Loucy (cell line): ENCODE measurements around the gene TMEM53.

Source experiments
- H2AFZ ChIP-seq: fragments of 200-600 bp; sonication (generic); 2 replicates; pipeline ENCODE4 v1.6.0; 2016; ENCODE audit warnings: antibody characterized with exemption, mild to moderate bottlenecking, low read length, moderate library complexity
- H3F3A ChIP-seq: fragments of 200-600 bp; 2 replicates; pipeline ENCODE4 v1.6.0; 2016; ENCODE audit warnings: antibody characterized with exemption, low read depth, mild to moderate bottlenecking
- H3K27me3 ChIP-seq: fragments of 200-600 bp; sonication (generic); 2 replicates; pipeline ENCODE4 v1.6.1; 2014; ENCODE audit warnings: low read length, mild to moderate bottlenecking; ENCODE audit not compliant: insufficient read depth, poor library complexity, severe bottlenecking
- H3K36me3 ChIP-seq: fragments of 200-600 bp; sonication (generic); 2 replicates; pipeline ENCODE4 v1.6.1; 2016; ENCODE audit warnings: low read length; ENCODE audit not compliant: insufficient read depth
- H3K4me1 ChIP-seq: fragments of 200-600 bp; sonication (generic); 2 replicates; pipeline ENCODE4 v1.5.1; 2014; ENCODE audit warnings: low read length, mild to moderate bottlenecking; ENCODE audit not compliant: insufficient read depth, poor library complexity, severe bottlenecking
- H3K4me2 ChIP-seq: fragments of 200-600 bp; sonication (generic); 2 replicates; pipeline ENCODE4 v1.6.0; 2014; ENCODE audit warnings: antibody characterized with exemption, low read length, low read depth, mild to moderate bottlenecking; ENCODE audit not compliant: poor library complexity, severe bottlenecking
- H3K4me3 ChIP-seq: fragments of 200-600 bp; sonication (generic); 2 replicates; pipeline ENCODE4 v1.5.1; 2014; ENCODE audit warnings: low read length, mild to moderate bottlenecking, mixed read lengths; ENCODE audit not compliant: poor library complexity, severe bottlenecking
- H3K79me2 ChIP-seq: fragments of 200-600 bp; sonication (generic); 2 replicates; pipeline ENCODE4 v1.6.1; 2014; ENCODE audit warnings: low read length; ENCODE audit not compliant: insufficient read depth
- H3K9ac ChIP-seq: fragments of 200-600 bp; sonication (generic); 2 replicates; pipeline ENCODE4 v1.6.0; 2014; ENCODE audit warnings: mild to moderate bottlenecking, low read depth, low read length, moderate library complexity; ENCODE audit not compliant: poor library complexity, severe bottlenecking
- H3K9me2 ChIP-seq: fragments of 200-600 bp; sonication (generic); replicated peaks from 2 replicates; pipeline ENCODE4 v1.6.1; 2016; ENCODE audit warnings: low read depth, low read length, mixed read lengths
- H3K9me3 ChIP-seq: fragments of 200-600 bp; sonication (generic); 2 replicates; pipeline ENCODE4 v1.6.1; 2014; ENCODE audit warnings: mild to moderate bottlenecking, antibody characterized with exemption, low read length, low read depth; ENCODE audit not compliant: insufficient read depth
- H4K20me1 ChIP-seq: fragments of 200-600 bp; sonication (generic); 2 replicates; pipeline ENCODE4 v1.6.0; 2014; ENCODE audit warnings: antibody characterized with exemption, low read length, mild to moderate bottlenecking; ENCODE audit not compliant: insufficient read depth, poor library complexity, severe bottlenecking
- EZH2phosphoT487 ChIP-seq: fragments of 200-600 bp; IDR thresholded peaks from 2 replicates; pipeline ENCODE4 v1.6.1; 2018; ENCODE audit warnings: antibody characterized with exemption, mild to moderate bottlenecking, moderate library complexity, borderline replicate concordance
- TF ChIP-seq, protein P1 (sequence below): fragments of 200-600 bp; sonication (generic); conservative IDR thresholded peaks from 2 replicates; pipeline ENCODE4 v1.5.1; 2014; ENCODE audit warnings: mild to moderate bottlenecking, antibody characterized with exemption, low read length

The TMEM53 gene

DNA sequence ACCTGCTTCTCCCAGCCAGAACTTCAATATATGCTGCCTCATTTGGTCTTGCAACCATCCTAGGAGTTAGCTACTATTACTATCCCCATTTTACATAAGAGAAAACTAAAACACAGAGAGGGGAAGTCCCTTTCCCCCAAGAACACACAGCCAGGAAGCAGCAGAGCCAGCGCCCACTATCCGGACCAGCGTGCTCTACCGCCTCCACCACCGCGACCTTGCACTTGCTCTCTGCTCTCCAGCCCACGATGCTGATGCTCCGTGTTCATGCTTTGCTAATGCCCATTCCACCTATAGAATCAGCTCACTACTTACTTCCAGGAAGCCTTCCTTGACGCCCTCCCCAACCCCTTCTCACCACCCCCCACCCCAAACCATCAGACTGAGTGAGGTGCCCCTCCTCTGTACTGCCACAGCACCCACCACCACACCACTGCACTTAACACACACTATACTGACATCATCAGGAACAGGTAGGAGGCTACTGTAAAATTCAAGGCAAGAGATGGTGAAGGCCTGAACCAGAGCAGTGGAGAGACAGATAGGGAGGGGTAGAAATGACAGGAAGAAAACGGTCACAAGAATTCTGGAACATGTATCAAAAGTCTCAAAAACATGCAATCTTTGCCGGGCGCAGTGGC is 9.4 kb downstream of the TMEM53 start:
- H3K79me2 ChIP-seq = no peaks in the 10 kb centered on the region
- no peak overlapping the region for H3K4me3 ChIP-seq
- no peak overlapping the region for H3K9ac ChIP-seq
- no peaks in the 10 kb centered on the region; the same call in 1 of the 2 replicates for H3F3A ChIP-seq
- H3K36me3 ChIP-seq = no peaks in the 10 kb centered on the region
- no peak overlapping the region for H3K4me2 ChIP-seq
- TF ChIP-seq, protein P1, sequence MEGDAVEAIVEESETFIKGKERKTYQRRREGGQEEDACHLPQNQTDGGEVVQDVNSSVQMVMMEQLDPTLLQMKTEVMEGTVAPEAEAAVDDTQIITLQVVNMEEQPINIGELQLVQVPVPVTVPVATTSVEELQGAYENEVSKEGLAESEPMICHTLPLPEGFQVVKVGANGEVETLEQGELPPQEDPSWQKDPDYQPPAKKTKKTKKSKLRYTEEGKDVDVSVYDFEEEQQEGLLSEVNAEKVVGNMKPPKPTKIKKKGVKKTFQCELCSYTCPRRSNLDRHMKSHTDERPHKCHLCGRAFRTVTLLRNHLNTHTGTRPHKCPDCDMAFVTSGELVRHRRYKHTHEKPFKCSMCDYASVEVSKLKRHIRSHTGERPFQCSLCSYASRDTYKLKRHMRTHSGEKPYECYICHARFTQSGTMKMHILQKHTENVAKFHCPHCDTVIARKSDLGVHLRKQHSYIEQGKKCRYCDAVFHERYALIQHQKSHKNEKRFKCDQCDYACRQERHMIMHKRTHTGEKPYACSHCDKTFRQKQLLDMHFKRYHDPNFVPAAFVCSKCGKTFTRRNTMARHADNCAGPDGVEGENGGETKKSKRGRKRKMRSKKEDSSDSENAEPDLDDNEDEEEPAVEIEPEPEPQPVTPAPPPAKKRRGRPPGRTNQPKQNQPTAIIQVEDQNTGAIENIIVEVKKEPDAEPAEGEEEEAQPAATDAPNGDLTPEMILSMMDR = no peak
- no peak for TF ChIP-seq EZH2phosphoT487
- H3K27me3 ChIP-seq = no peaks in the 10 kb centered on the region
- H2AFZ ChIP-seq = no peak overlapping the region
- peaks cover 4% of the 10 kb centered on the region for H3K4me1 ChIP-seq
- H3K9me3 ChIP-seq = no peaks in the 10 kb centered on the region
- no peaks in the 10 kb centered on the region for H3K9me2 ChIP-seq
- H4K20me1 ChIP-seq = no peaks in the 10 kb centered on the region

DNA sequence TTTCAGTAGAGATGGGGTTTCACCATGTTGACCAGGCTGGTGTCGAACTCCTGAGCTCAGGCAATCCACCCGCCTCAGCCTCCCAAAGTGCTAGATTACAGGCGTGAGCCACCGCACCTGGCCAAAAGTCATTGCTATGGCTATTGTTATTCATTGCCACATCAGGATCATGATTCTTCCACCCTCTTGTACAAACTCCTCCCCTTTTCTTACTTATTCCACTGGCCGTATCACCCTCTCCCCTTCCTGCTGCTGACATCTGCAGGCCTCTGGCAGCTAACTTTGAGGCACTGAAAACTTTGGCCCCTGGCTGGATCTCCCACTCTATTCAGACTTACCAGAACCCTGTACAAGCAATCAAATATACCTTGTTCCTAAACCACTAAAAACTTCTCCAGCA is 10.9 kb downstream of the TMEM53 start:
- no peaks in the 10 kb centered on the region for H3K9me2 ChIP-seq
- no peaks in the 10 kb centered on the region for H3K9me3 ChIP-seq
- no peak overlapping the region for H3K4me3 ChIP-seq
- H2AFZ ChIP-seq = no peak overlapping the region
- TF ChIP-seq EZH2phosphoT487 = no peak
- TF ChIP-seq, protein P1 = no peak
- H3K36me3 ChIP-seq = no peaks in the 10 kb centered on the region
- H3K9ac ChIP-seq = no peak overlapping the region
- H3K4me2 ChIP-seq = no peak overlapping the region
- H3K27me3 ChIP-seq = no peaks in the 10 kb centered on the region
- peaks cover 4% of the 10 kb centered on the region for H3K4me1 ChIP-seq
- no peaks in the 10 kb centered on the region; the same call in 1 of the 2 replicates for H3F3A ChIP-seq
- H3K79me2 ChIP-seq = no peaks in the 10 kb centered on the region
- H4K20me1 ChIP-seq = no peaks in the 10 kb centered on the region

DNA sequence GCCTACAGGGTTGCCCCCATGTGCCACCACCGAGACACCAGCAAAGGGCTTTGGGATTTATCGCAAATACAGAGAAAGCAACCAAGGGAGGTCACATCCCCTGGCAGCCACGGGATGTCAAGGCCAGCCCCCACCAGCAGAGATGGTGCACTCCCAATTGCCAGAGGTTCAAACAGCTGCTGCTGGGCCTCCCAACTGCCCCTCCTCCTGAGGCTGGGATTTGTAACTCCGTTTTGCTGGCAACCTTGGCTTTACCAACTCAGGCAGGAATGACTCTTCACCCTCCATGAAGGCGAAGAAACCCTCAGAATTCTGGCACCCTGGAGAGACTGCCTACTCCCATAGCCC is 11.6 kb downstream of the TMEM53 start:
- Histone ChIP-seq H3K9me3 (no peaks in the 10 kb centered on the region), H3K27me3 (no peaks in the 10 kb centered on the region), H3F3A (no peaks in the 10 kb centered on the region; the same call in 1 of the 2 replicates), H2AFZ (no peak overlapping the region), H3K4me3 (no peak overlapping the region), H3K36me3 (no peaks in the 10 kb centered on the region), H3K9me2 (no peaks in the 10 kb centered on the region), H3K4me1 (peaks cover 4% of the 10 kb centered on the region), H4K20me1 (no peaks in the 10 kb centered on the region), H3K9ac (no peak overlapping the region), H3K79me2 (no peaks in the 10 kb centered on the region), H3K4me2 (no peak overlapping the region)
- TF ChIP-seq, protein P1 = no peak
- no peak for TF ChIP-seq EZH2phosphoT487
